Measurements from ENCODE around the gene SH3GL1. TPM values are rescaled to one million over a fixed set of nuclear protein-coding genes. Genes with fewer than 3 reads are reported as not detected.
A peak's percentile ranks its signal among the peaks of the same experiment; 100 is the strongest.

The SH3GL1 gene
- total RNA-seq, 1 donor from 2014 or later: 65.6 TPM

GRCh38 chr19:4367336-4367723 is 33.0 kb downstream of the SH3GL1 start:
- peaks cover 0 to 35% of the 10 kb centered on the region in 2 donors for H3K36me3 ChIP-seq
- no peak for DNase-seq (ENCODE audit: extremely low spot score in 2 of 2)
- intact Hi-C loops (cut with DNase I): no loop called here
- TF ChIP-seq POLR2A (IDR thresholded peaks at IDR 0.05) (no peak), POLR2AphosphoS5 (IDR thresholded peaks at IDR 0.05; ENCODE audit: insufficient read depth in 1 of 2, low read depth in 1 of 2) (no peak), CTCF (IDR thresholded peaks at IDR 0.05) (no peak)
- peaks cover 54% of the 10 kb centered on the region for H3K4me1 ChIP-seq
- H3K27me3 ChIP-seq: no peaks in the 10 kb centered on the region
- no peaks in the 10 kb centered on the region for H3K9me3 ChIP-seq
- peak overlapping the region; percentile 15 for H3K27ac ChIP-seq
- H3K4me3 ChIP-seq: no peak overlapping the region

DNA sequence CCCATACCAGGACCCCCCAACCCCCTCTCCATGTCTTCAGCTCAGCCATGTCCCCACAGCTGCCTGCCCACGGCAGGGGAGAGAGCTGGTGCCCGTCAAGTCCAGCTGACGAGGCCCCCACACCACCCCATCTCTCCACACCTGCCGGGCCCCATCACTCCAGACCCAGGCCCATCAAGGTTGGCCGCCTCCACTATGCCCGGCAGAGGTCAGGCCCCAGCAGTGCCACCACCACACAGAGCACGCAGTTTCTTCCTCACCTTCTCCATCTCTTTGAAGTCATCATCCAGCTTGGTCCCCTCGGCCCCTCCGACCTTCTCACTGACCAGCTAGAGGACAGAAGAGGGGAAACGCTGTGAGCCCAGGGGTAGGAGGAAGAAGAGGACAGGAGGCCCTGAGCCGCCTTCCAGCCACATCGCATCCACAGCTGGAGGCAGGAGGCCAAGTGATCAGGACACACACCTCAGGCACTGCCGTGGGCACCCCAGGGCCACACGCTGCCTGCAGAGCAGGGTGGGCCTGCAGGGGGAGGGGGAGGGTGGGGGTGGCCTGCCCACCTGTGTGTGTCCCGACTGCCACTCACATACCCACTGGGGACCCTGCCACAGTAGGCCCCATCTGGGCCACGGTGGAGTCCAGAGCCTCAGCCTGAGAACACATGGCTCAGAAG is 33.5 kb downstream of the SH3GL1 start:
- Histone ChIP-seq H3K36me3 (peaks cover 0 to 40% of the 10 kb centered on the region in 2 donors), H3K9me3 (no peaks in the 10 kb centered on the region), H3K4me1 (peaks cover 49% of the 10 kb centered on the region), H3K27me3 (no peaks in the 10 kb centered on the region), H3K4me3 (no peak overlapping the region), H3K27ac (peak overlapping the region; percentile 15)
- intact Hi-C loops (cut with DNase I): no loop called here
- TF ChIP-seq POLR2A (IDR thresholded peaks at IDR 0.05): no peak
- no peak for TF ChIP-seq CTCF (IDR thresholded peaks at IDR 0.05)
- TF ChIP-seq POLR2AphosphoS5 (IDR thresholded peaks at IDR 0.05; ENCODE audit: insufficient read depth in 1 of 2, low read depth in 1 of 2): no peak
- DNase-seq (ENCODE audit: extremely low spot score in 2 of 2): no peak

- no peak overlapping the region for H3K27ac ChIP-seq
These were observed 34.3 kb downstream of the SH3GL1 start for GRCh38 chr19:4365791-4366665.

DNA sequence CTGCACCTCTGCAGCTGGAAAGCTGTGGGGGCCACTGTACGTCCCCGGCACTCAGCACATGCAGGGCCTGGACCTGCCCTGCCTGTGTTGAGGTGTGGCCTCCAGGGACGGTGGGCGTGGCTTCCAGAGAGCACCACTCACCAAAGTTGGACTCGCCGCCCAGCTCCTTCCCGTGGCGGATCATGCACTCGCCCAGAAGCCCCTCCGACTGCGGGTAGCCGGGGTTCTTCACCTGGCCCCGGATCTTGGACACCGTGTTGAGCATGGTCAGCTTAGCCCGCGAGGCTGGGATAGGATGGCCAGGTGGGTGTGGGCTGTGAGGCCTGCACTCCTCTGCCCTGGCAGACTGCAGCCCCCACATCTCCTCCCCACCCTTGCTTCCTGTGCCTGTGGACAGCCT is 35.0 kb downstream of the SH3GL1 start:
- Histone ChIP-seq H3K27ac (no peak overlapping the region), H3K36me3 (peaks cover 0 to 54% of the 10 kb centered on the region in 2 donors), H3K27me3 (no peaks in the 10 kb centered on the region), H3K9me3 (no peaks in the 10 kb centered on the region), H3K4me1 (peaks cover 35% of the 10 kb centered on the region), H3K4me3 (no peak overlapping the region)
- no peak for DNase-seq (ENCODE audit: extremely low spot score in 2 of 2)
- no peak for TF ChIP-seq POLR2A (IDR thresholded peaks at IDR 0.05)
- no peak for TF ChIP-seq POLR2AphosphoS5 (IDR thresholded peaks at IDR 0.05; ENCODE audit: insufficient read depth in 1 of 2, low read depth in 1 of 2)
- no peak for TF ChIP-seq CTCF (IDR thresholded peaks at IDR 0.05)
- intact Hi-C loops (cut with DNase I): no loop called here

More at GRCh38 chr19:4365791-4366665, 34.3 kb downstream of the SH3GL1 start:
- peaks cover 41% of the 10 kb centered on the region for H3K4me1 ChIP-seq
- DNase-seq (ENCODE audit: extremely low spot score in 2 of 2): no peak
- H3K4me3 ChIP-seq: no peak overlapping the region
- no peak for TF ChIP-seq POLR2A (IDR thresholded peaks at IDR 0.05)
- no peak for TF ChIP-seq POLR2AphosphoS5 (IDR thresholded peaks at IDR 0.05; ENCODE audit: insufficient read depth in 1 of 2, low read depth in 1 of 2)
- no peak for TF ChIP-seq CTCF (IDR thresholded peaks at IDR 0.05)
- H3K27me3 ChIP-seq: no peaks in the 10 kb centered on the region
- no peaks in the 10 kb centered on the region for H3K9me3 ChIP-seq
- peaks cover 0 to 48% of the 10 kb centered on the region in 2 donors for H3K36me3 ChIP-seq
- intact Hi-C loops (cut with DNase I): no loop called here
